ENCODE data around the gene ZNF500.

ZNF500 gene

GRCh38 chr16:4772351-4772750 lies 5.4 kb upstream of the ZNF500 start:
- no peak for DNase-seq (ENCODE audit: low read depth, low spot score)

- no peak for DNase-seq (ENCODE audit: low read depth, low spot score)
Measured at GRCh38 chr16:4771646-4772045, 4.7 kb upstream of the ZNF500 start.

- no peak for DNase-seq (ENCODE audit: low read depth, low spot score)
Measured at GRCh38 chr16:4769306-4769638, 2.3 kb upstream of the ZNF500 start.

GRCh38 chr16:4768549-4769305 lies 1.8 kb upstream of the ZNF500 start:
- DNase-seq (ENCODE audit: low read depth, low spot score) = peak; percentile 89

DNA sequence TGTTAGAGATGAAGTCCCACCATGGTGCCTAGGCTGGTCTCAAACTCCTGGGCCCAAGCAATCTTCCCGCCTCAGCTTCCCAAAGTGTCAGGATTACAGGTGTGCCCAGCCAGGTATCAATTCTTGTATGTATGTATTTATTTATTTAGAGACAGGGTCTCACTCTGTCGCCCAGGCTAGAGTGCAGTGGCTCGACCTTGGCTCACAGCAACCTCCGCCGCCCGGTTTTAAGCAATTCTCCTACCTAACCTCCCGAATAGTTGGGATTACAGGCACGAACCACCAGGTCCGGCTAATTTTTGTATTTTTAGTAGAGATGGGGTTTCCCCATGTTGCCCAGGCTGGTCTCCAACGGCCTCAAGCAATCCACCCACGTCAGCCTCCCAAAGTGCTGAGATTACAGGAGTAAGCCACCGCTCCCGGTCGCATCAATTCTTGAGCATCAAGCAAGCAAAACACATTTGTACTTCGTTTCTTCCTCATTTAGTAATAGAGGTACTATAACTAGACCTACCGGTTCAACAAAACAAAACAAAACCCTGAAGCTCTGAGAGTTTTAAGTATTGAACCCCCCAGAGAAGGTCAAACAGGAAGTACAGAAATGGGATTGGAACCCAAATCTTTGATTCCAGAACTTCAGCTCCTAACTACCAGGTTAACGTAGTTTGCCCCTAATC lies 1.0 kb upstream of the ZNF500 start:
- no peak for DNase-seq (ENCODE audit: low read depth, low spot score)

- DNase-seq (ENCODE audit: low read depth, low spot score) = no peak
Measured at GRCh38 chr16:4765511-4766474, 1.2 kb downstream of the ZNF500 start.

DNA sequence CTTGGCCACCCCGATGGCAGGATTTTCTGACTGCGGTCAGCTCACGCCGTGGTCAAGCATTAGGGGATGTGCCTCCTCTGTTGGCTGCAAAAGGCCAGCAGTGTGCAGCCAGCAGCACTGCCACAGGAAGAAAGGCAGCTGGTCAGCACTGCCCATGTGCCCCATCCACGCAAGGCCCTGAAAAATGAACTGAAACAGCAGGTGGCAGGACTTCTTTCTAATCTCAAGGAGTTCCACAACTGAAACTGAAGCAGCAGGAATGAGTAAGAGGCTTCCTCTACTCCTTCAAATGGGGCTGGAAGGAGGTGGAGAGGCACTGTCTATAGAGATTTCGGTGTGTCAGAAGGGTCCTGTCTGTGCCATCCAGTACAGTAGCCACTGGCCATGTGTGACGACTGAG lies 3.2 kb downstream of the ZNF500 start:
- DNase-seq (ENCODE audit: low read depth, low spot score) = no peak

GRCh38 chr16:4762205-4762604 lies 4.8 kb downstream of the ZNF500 start:
- no peak for DNase-seq (ENCODE audit: low read depth, low spot score)

- no peak for DNase-seq (ENCODE audit: low read depth, low spot score)
Measured at GRCh38 chr16:4760221-4760910, 6.6 kb downstream of the ZNF500 start.

GRCh38 chr16:4755687-4756086 lies 11.3 kb downstream of the ZNF500 start:
- no peak for DNase-seq (ENCODE audit: low read depth, low spot score)

- no peak for DNase-seq (ENCODE audit: low read depth, low spot score)
Measured at GRCh38 chr16:4754865-4755264, 12.1 kb downstream of the ZNF500 start.

DNA sequence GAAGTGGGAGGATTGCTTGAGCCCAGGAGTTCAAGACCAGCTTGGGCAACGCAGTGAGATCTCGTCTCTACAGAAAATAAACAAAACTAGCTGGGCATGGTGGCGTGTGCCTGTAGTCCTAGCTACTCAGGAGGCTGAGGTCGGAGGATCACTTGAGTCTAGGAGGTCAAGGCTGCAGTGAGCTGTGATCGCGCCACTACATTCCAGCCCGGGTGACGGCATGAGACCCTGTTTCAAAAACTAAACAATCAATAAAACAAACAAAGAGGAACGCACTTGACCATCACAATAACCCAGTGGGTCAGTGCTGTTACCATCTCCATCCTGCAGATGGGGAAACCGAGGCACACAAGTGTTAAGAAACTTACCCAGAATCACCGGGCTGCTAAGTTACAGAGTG lies 13.7 kb downstream of the ZNF500 start:
- DNase-seq (ENCODE audit: low read depth, low spot score) = no peak

- no peak for DNase-seq (ENCODE audit: low read depth, low spot score)
Measured at GRCh38 chr16:4752351-4753100, 14.4 kb downstream of the ZNF500 start.

GRCh38 chr16:4750896-4751295 lies 16.1 kb downstream of the ZNF500 start:
- no peak for DNase-seq (ENCODE audit: low read depth, low spot score)

DNA sequence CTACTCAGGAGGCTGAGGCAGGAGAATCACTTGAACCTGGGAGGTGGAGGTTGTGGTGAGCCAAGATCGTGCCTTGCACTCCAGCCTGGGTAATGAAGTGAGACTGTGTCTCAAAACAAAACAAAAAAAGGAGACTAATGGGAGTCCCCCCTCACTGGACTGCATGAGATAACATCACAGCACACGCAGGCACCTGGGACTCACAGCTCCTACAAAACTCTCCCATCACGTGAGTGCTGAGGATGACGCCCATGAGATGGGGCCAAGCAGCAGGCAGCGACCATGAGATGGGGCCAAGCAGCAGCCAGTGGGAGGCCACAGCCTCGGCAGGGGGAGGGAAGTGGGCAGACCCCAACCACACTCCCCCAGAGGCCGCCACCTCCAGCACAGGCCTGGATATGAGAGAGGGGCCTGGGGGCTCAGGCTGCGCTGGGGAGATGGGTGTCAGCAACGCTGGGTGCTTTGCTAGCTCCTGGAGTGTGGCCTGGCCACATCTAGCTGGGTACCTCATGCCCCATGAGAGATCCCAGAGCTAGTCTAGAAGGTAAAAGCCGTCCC lies 17.2 kb downstream of the ZNF500 start:
- no peak for DNase-seq (ENCODE audit: low read depth, low spot score)

GRCh38 chr16:4748682-4749411 lies 18.1 kb downstream of the ZNF500 start:
- DNase-seq (ENCODE audit: low read depth, low spot score) = no peak

DNA sequence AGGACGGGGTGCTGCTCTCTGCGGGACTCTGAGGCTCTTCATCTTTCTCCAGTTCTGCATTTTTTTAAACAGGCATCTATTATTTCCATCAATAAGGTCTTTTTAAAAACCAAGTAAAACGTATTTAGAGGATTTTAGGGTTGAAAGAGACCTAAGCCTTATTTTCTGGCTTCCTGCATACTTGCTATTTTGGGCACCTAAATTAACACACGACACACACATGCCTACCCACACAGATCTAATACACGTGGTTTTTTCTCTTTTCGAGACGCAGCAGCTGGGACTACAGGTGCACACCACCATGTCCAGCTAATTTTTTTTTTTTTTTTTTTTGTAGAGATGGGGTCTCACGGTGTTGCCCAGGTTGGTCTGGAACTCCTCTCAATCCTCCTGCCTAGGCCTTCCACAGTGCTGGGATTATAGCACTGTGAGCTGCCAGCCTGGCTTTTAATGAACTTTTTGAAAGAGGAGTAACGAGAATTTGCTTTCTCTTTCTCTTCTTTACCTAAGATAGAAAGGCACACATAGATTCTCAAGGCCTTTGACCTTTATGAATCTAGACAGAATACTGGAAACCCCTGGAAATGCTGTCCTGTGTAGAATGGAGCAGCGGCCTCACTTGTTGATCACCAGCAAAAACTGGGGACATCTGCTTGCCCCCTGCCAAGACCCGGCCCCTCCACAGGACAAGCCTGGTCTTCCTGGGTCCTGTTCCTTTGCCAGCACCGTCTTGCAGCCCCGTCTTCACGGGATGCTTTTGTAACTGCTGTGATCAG lies 18.9 kb downstream of the ZNF500 start:
- no peak for DNase-seq (ENCODE audit: low read depth, low spot score)

DNA sequence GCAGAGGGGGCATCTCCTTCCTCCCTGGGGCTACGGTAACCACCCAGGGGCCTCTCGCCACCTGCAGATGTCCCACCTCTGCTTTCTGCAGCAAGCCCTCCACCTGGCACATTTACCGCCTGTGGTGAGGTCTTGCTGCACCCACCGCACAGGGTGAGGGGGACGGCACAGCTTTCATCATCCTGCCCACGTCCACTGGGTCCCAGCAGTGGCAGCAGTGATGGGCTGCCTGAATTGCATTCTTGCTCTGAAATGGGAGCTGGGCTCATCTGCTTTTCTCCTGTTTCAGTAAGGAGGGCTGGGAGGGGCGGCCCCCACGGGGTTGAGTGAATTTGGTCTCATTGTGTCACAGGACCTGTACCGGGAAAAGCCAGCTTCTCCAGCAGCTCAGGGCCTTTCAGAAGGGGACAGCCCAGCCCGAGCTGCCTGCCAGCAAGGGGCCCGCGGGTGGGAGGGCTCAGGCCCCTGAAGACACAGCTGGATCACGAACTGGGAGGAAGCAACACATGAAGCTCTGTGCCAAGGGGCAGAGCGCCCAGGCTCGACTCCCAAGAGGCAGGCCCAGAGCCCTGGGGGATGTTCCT lies 19.9 kb downstream of the ZNF500 start:
- no peak for DNase-seq (ENCODE audit: low read depth, low spot score)

DNA sequence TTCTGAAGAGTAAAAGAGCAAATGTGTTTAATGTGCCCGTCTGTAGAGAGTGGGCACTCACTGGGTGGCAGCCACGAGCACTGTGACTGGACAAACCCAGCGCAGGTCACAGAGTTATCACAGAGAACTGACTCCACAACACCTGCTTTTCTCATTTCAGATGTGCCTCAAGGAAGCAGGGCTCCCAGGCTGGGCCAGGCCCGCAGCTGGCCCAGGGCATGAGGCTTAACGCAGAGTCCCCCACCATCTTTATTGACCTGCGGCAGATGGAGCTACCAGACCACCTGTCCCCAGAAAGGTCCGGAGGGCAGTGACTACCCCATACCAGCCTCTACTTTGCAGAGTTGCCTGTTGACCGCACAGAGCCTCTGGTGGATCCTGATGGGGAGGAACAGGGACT lies 20.7 kb downstream of the ZNF500 start:
- no peak for DNase-seq (ENCODE audit: low read depth, low spot score)
